GM19193 (cell line): ENCODE results near the gene RIC8A.
A peak's percentile ranks its signal among the peaks of the same experiment; 100 is the strongest.

Experiments used
- POLR2A ChIP-seq: IDR thresholded peaks from 4 replicates; pipeline ENCODE4 v1.6.1; 2011; ENCODE audit not compliant: insufficient read depth, insufficient read length; ENCODE audit errors: extremely low read depth

Gene RIC8A

DNA sequence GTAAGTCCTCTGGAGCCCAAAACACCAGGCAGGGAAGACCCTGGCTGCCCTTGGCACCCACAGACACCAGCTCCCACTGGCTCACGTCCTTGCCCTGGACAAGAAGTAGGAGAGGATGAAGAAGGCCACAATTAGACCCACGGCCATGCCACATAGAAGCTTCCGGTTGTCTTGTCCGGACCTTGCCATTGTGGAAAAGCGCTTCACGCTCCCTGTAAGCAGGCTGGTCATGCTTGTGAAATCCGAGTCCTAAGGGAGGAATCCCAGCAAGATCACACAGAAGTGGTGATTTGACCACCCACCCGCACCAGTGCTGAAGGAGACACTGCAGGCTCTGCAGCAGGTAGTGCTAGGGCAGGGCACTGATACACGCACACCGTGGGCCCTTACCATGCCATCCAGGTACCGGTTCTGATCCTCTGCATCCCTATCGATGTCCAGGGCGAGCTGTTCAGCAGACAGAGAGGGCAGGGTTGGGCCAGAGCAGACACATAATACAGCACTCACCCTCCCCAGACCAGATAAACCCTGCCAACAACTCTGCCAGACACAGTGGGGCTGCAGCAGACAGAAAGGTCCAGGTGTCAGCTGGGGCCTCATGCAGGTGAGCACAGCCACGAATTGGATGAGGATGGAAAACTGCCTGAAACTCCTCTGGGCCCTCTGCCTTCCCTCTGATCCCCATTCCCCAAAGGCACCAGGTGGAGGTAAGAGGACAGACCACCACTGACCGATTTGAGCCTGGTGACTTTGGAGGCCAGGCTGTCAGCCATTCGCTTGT lies 2.1 kb upstream of the RIC8A start:
- TF ChIP-seq POLR2A: no peak

GRCh38 chr11:206002-206384 lies 1.5 kb upstream of the RIC8A start:
- TF ChIP-seq POLR2A: no peak

- TF ChIP-seq POLR2A: no peak
These were observed 841 bp upstream of the RIC8A start for GRCh38 chr11:206526-207207.

DNA sequence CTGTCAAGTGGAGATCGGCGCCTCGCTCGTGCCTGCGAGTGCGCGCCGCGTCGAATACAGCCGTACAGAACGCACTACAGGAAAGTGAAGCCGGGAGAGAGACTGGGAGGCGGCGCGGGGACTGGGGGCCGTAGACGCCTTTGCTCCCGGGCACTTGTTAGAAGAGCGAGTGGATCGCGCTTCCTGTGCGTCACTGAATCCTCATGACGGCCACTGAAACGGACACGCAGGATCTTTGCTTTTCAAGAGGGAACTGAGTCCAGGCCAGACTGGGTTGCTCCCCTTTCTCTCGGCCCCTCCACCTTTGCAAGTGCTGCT lies 314 bp downstream of the RIC8A start:
- no peak for TF ChIP-seq POLR2A

DNA sequence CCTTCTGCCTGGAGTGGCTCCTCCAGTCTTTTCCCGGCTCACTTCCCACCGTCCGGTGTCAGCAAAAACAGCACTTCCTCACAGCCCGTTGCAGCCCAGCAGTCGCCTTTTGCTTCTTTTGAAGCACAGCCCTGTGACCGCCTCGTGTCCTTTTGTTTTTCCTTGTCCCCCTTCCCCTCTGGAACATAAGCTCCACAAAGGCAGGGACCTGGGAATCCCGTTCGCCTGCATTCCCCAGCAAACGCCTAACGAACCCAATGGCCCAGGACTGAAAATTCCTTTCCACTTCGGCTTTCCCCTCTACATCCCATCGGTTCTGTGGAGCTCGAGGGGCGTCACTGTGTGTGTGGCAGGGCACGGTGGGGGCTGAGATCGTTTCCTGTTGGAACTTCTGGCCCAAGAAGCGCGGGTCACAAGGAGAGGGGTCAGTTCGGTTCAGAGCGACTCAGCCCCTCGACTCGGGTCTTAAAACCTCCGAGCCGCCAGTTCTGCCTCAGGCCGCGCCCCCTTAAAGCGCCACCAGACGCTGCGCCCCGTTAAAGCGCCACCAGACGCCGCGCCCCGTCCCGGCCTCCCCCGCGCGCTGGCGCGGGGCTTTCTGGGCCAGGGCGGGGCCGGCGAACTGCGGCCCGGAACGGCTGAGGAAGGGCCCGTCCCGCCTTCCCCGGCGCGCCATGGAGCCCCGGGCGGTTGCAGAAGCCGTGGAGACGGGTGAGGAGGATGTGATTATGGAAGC lies 841 bp downstream of the RIC8A start:
- peak; percentile 77 for TF ChIP-seq POLR2A

DNA sequence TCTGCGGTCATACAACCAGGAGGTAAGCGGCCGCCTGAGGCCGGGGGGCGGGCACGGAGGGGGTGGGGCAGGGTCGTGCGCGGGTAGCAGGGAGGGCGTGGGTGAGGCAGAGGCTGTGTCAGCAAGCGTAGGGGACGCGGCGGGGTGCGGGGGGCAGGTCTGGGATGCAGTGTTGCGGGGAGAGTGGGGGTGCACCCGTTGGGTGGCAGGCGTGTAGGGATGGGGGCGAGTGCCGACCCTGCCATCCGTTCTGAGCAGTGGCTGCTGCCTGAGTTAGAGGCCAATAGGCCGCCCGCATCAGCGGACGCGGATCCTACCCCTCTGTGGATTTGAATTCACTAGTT lies 1.4 kb downstream of the RIC8A start:
- no peak for TF ChIP-seq POLR2A

GRCh38 chr11:209275-210121 lies 2.0 kb downstream of the RIC8A start:
- no peak for TF ChIP-seq POLR2A

- TF ChIP-seq POLR2A: no peak
These were observed 2.8 kb downstream of the RIC8A start for GRCh38 chr11:210122-210802.

- TF ChIP-seq POLR2A: no peak
These were observed 3.3 kb downstream of the RIC8A start for GRCh38 chr11:210803-211180.

GRCh38 chr11:211295-211694 lies 3.8 kb downstream of the RIC8A start:
- TF ChIP-seq POLR2A: no peak

GRCh38 chr11:211741-212140 lies 4.2 kb downstream of the RIC8A start:
- TF ChIP-seq POLR2A: no peak

DNA sequence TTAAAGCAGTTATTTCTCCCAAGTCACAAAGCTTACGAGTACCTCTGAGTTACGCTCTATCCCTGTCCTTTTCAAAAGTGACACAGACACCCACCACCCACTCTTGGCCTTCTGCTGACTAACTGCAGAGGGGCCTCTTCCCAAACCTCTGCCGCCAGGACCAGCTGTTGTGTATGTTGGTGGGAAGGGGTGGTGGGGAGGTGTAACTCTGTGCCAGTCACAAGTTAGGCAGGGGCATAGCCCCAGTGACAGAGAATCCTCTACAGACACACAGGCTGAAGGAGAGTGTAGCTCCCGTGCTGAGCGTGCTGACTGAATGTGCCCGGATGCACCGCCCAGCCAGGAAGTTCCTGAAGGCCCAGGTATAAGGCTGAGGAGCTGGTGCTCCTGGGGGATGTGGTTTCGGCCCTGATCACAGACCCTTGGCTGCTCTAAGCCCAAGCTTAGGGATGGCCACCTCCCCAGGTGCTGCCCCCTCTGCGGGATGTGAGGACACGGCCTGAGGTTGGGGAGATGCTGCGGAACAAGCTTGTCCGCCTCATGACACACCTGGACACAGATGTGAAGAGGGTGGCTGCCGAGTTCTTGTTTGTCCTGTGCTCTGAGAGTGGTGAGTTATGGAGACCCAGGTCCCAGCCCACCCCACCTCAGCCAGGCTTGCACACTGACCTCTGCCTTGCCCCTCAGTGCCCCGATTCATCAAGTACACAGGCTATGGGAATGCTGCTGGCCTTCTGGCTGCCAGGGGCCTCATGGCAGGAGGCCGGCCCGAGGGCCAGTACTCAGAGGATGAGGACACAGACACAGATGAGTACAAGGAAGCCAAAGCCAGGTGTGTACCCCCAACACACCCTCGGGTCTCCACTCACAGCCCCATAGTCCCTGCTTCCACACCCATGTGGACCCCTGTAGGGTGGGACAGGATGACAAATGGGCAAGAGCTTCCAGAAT lies 4.9 kb downstream of the RIC8A start:
- no peak for TF ChIP-seq POLR2A

DNA sequence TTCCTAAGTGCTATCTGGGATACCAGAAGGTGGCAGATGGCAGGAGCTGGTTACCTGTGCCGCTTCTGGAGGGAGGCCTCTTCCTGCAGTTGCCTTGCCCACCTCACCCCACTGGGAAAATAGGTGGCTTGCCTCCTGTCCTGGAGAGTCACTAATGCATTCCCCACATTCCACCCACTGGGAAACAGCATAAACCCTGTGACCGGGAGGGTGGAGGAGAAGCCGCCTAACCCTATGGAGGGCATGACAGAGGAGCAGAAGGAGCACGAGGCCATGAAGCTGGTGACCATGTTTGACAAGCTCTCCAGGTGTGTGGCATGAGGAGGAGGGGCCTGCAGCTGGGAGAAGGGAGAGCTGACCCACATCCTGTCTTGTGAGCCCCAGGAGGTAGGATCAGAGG lies 5.6 kb downstream of the RIC8A start:
- TF ChIP-seq POLR2A: no peak
